HepG2 (cell line): ENCODE results near the gene GRK6. TPM values are rescaled to one million over a fixed set of nuclear protein-coding genes. Genes with fewer than 3 reads are reported as not detected.

ENCODE experiments used
- SALL1 ChIP-seq: sonication (generic); formaldehyde crosslinking; IDR thresholded peaks from 2 replicates; pipeline ENCODE4 v1.8.0; 2022; ENCODE audit warnings: mild to moderate bottlenecking, missing genetic modification reagents
- SMAD1 ChIP-seq: sonication (generic); formaldehyde crosslinking; IDR thresholded peaks from 2 replicates; pipeline ENCODE4 v1.4.0; 2020; ENCODE audit warnings: missing genetic modification reagents, low read depth, mild to moderate bottlenecking, borderline replicate concordance
- SOX13 ChIP-seq, 3 experiments: fragments of 450-650 bp in 1 of 3; sonication (generic) in 1 of 3; formaldehyde crosslinking in 1 of 3; IDR thresholded peaks in 2 of 3; conservative IDR thresholded peaks in 1 of 3; 2 replicates each; pipeline versions ENCODE4 v1.5.0 to v1.6.1; 2016 to 2020; ENCODE audit warnings: antibody characterized with exemption in 1 of 3, mild to moderate bottlenecking in 1 of 3, missing compliant biosample characterization in 1 of 3, missing genetic modification reagents in 1 of 3, moderate library complexity in 1 of 3
- TCF12 ChIP-seq, 2 experiments: fragments of 450-650 bp in 1 of 2; sonication (generic) in 1 of 2; formaldehyde crosslinking in 1 of 2; IDR thresholded peaks; 2 replicates each; pipeline versions ENCODE4 v1.6.1 to v1.8.0; 2017 to 2022; ENCODE audit warnings: antibody characterized with exemption in 1 of 2, mild to moderate bottlenecking in 1 of 2, missing genetic modification reagents in 1 of 2, moderate library complexity in 1 of 2
- ZNF335 ChIP-seq: sonication (generic); formaldehyde crosslinking; IDR thresholded peaks from 2 replicates; pipeline ENCODE4 v1.4.0; 2020; ENCODE audit warnings: missing genetic modification reagents
- ZNF510 ChIP-seq: sonication (generic); formaldehyde crosslinking; IDR thresholded peaks from 2 replicates; pipeline ENCODE4 v1.4.0; 2020; ENCODE audit warnings: low read depth, mild to moderate bottlenecking, missing genetic modification reagents
- ZNF547 ChIP-seq: sonication (generic); formaldehyde crosslinking; IDR thresholded peaks from 2 replicates; pipeline ENCODE4 v1.5.1; 2020; ENCODE audit warnings: mild to moderate bottlenecking, missing genetic modification reagents
- polyA plus RNA-seq, 8 experiments: library from polyadenylated mRNA; depleted of rRNA in 3 of 8; stranded (reverse) in 7 of 8; unstranded in 1 of 8; fragments of >200 nt; fragmentation: Illumina TruSeq in 4 of 8; extraction: Trizol in 4 of 8; gene quantifications; 2 replicates each; pipeline versions ENCODE4 v1.2.1 to v1.2.3, GENCODE V29; 2011 to 2016; ENCODE audit warnings: low read depth in 4 of 8, missing spikeins in 1 of 8, mixed read lengths in 1 of 8; ENCODE audit not compliant: insufficient read depth in 1 of 8
- total RNA-seq, 5 experiments: library from RNA; depleted of rRNA; stranded (reverse); fragments of >200 nt; fragmentation: Illumina TruSeq; extraction: Trizol; gene quantifications; 2 replicates each; pipeline ENCODE4 v1.2.3, GENCODE V29; 2016; ENCODE audit warnings: low read depth in 1 of 5
- TF ChIP-seq, protein P1 (sequence below), 2 experiments: fragments of 450-650 bp in 1 of 2; sonication (generic) in 1 of 2; formaldehyde crosslinking in 1 of 2; IDR thresholded peaks; 2 replicates each; pipeline versions ENCODE4 v1.6.1 to v1.8.0; 2016 to 2022; ENCODE audit warnings: antibody characterized with exemption in 1 of 2, mild to moderate bottlenecking in 1 of 2, missing genetic modification reagents in 1 of 2
- TF ChIP-seq, protein P2 (sequence below): sonication (generic); formaldehyde crosslinking; IDR thresholded peaks from 2 replicates; pipeline ENCODE4 v1.4.0; 2020; ENCODE audit warnings: missing genetic modification reagents, borderline replicate concordance
- TF ChIP-seq, protein P3 (sequence below): fragments of 450-650 bp; IDR thresholded peaks from 2 replicates; pipeline ENCODE4 v1.6.1; 2016
- TF ChIP-seq, protein P4 (sequence below): sonication (generic); formaldehyde crosslinking; IDR thresholded peaks from 2 replicates; pipeline ENCODE4 v1.4.0; 2020; ENCODE audit warnings: mild to moderate bottlenecking, low read depth, missing genetic modification reagents
- TF ChIP-seq, protein P5 (sequence below): sonication (generic); formaldehyde crosslinking; IDR thresholded peaks from 2 replicates; pipeline ENCODE4 v1.8.1; 2023; ENCODE audit warnings: mild to moderate bottlenecking, missing genetic modification reagents

GRK6 gene
- total and polyA plus RNA-seq, 2 of the 13 experiments (the other 11 are each of a cell fraction or from before 2014, with no cell fraction given): 13.2 to 19.9 TPM

DNA sequence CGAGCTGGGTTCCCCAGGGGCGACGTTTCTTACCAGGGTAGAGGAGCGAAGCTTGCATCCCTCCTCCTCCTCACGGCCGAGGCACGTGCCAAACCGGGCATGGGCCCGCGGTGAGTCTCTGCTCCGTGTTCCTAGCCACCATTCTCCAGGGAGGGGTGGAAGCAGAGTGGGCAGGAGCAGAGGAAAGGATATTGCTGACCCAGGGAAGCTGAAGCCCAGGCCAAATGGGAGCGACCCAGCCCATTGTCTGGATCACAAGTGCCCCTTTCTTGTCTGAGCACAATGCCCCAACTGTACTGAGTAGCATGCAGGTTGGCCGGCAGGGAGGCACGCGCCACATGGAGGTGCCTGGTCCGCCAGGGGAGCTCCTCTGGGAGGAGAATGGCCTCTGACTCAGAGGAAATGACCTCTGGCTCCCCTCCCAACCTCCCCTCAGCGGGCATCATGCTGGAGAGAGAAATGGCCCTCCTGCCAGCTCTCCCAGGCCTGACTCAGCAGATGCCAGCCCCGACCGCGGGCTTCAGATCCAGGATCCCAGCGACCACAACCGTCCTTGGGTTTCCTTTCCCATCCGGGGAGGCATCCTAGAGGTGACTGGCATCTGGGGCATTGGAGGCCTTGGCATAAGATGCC is 21.3 kb downstream of the GRK6 start (continued):
- TF ChIP-seq, protein P1, sequence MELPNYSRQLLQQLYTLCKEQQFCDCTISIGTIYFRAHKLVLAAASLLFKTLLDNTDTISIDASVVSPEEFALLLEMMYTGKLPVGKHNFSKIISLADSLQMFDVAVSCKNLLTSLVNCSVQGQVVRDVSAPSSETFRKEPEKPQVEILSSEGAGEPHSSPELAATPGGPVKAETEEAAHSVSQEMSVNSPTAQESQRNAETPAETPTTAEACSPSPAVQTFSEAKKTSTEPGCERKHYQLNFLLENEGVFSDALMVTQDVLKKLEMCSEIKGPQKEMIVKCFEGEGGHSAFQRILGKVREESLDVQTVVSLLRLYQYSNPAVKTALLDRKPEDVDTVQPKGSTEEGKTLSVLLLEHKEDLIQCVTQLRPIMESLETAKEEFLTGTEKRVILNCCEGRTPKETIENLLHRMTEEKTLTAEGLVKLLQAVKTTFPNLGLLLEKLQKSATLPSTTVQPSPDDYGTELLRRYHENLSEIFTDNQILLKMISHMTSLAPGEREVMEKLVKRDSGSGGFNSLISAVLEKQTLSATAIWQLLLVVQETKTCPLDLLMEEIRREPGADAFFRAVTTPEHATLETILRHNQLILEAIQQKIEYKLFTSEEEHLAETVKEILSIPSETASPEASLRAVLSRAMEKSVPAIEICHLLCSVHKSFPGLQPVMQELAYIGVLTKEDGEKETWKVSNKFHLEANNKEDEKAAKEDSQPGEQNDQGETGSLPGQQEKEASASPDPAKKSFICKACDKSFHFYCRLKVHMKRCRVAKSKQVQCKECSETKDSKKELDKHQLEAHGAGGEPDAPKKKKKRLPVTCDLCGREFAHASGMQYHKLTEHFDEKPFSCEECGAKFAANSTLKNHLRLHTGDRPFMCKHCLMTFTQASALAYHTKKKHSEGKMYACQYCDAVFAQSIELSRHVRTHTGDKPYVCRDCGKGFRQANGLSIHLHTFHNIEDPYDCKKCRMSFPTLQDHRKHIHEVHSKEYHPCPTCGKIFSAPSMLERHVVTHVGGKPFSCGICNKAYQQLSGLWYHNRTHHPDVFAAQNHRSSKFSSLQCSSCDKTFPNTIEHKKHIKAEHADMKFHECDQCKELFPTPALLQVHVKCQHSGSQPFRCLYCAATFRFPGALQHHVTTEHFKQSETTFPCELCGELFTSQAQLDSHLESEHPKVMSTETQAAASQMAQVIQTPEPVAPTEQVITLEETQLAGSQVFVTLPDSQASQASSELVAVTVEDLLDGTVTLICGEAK (IDR thresholded peaks at IDR 0.05): no peak
- TF ChIP-seq, protein P1 (CRISPR knock-in tag; IDR thresholded peaks at IDR 0.05): 0 out of 2 replicates have a peak, but pooled peaks have one; percentile 52
- TF ChIP-seq ZNF335 (peak; percentile 67; the same call in 1 of the 2 replicates), ZNF547 (CRISPR knock-in tag) (peak; percentile 33; the same call in 1 of the 2 replicates), TCF12 (IDR thresholded peaks at IDR 0.05) (no peak), TCF12 (CRISPR knock-in tag; IDR thresholded peaks at IDR 0.05) (peak; percentile 74; the same call in 1 of the 2 replicates), SALL1 (CRISPR knock-in tag) (peak; percentile 65), SOX13 (IDR thresholded peaks at IDR 0.05) (peak; percentile 81), SOX13 (CRISPR knock-in tag; conservative IDR thresholded peaks at IDR 0.05 in 1 of 2, IDR thresholded peaks at IDR 0.05 in 1 of 2) (peak in 1 of 2 experiments; percentile 92; a peak in 2 of 4 replicates), SMAD1 (0 out of 2 replicates have a peak, but pooled peaks have one; percentile 29), ZNF510 (CRISPR knock-in tag) (peak; percentile 74; the same call in 1 of the 2 replicates)
- TF ChIP-seq, protein P2, sequence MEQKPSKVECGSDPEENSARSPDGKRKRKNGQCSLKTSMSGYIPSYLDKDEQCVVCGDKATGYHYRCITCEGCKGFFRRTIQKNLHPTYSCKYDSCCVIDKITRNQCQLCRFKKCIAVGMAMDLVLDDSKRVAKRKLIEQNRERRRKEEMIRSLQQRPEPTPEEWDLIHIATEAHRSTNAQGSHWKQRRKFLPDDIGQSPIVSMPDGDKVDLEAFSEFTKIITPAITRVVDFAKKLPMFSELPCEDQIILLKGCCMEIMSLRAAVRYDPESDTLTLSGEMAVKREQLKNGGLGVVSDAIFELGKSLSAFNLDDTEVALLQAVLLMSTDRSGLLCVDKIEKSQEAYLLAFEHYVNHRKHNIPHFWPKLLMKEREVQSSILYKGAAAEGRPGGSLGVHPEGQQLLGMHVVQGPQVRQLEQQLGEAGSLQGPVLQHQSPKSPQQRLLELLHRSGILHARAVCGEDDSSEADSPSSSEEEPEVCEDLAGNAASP (CRISPR knock-in tag): peak; percentile 37; the same call in 1 of the 2 replicates
- TF ChIP-seq, protein P3, sequence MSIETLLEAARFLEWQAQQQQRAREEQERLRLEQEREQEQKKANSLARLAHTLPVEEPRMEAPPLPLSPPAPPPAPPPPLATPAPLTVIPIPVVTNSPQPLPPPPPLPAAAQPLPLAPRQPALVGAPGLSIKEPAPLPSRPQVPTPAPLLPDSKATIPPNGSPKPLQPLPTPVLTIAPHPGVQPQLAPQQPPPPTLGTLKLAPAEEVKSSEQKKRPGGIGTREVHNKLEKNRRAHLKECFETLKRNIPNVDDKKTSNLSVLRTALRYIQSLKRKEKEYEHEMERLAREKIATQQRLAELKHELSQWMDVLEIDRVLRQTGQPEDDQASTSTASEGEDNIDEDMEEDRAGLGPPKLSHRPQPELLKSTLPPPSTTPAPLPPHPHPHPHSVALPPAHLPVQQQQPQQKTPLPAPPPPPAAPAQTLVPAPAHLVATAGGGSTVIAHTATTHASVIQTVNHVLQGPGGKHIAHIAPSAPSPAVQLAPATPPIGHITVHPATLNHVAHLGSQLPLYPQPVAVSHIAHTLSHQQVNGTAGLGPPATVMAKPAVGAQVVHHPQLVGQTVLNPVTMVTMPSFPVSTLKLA: peak; percentile 60
- TF ChIP-seq, protein P4, sequence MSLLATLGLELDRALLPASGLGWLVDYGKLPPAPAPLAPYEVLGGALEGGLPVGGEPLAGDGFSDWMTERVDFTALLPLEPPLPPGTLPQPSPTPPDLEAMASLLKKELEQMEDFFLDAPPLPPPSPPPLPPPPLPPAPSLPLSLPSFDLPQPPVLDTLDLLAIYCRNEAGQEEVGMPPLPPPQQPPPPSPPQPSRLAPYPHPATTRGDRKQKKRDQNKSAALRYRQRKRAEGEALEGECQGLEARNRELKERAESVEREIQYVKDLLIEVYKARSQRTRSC (CRISPR knock-in tag): 0 out of 2 replicates have a peak, but pooled peaks have one; percentile 35
- TF ChIP-seq, protein P5, sequence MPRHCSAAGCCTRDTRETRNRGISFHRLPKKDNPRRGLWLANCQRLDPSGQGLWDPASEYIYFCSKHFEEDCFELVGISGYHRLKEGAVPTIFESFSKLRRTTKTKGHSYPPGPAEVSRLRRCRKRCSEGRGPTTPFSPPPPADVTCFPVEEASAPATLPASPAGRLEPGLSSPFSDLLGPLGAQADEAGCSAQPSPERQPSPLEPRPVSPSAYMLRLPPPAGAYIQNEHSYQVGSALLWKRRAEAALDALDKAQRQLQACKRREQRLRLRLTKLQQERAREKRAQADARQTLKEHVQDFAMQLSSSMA (CRISPR knock-in tag): peak; percentile 53; the same call in 1 of the 2 replicates
